Fibroblast of the conjunctiva (primary cell): ENCODE measurements around the gene LCLAT1.

Source experiments
- DNase-seq: peaks from one replicate; pipeline ENCODE4 v3.0.0-alpha.2; 2010; ENCODE audit warnings: low read depth

The LCLAT1 gene

GRCh38 chr2:30447149-30448045, at the start of gene LCLAT1:
LCLAT1 (plus strand) TSS chr2:30447246; CDS start chr2:30525591, 78,345 bp downstream.
- peak; percentile 51 for DNase-seq

- DNase-seq = no peak
Measured at GRCh38 chr2:30398084-30398873, 48.8 kb upstream of the LCLAT1 start.

GRCh38 chr2:30400151-30400954, 46.7 kb upstream of the LCLAT1 start:
- no peak for DNase-seq

- no peak for DNase-seq
Measured at GRCh38 chr2:30402441-30403182, 44.4 kb upstream of the LCLAT1 start.

GRCh38 chr2:30403592-30404312, 43.3 kb upstream of the LCLAT1 start:
- DNase-seq = no peak

GRCh38 chr2:30404319-30405259, 42.5 kb upstream of the LCLAT1 start:
- DNase-seq = no peak

- DNase-seq = no peak
Measured at GRCh38 chr2:30405260-30405605, 41.8 kb upstream of the LCLAT1 start.

GRCh38 chr2:30406853-30407252, 40.2 kb upstream of the LCLAT1 start:
- no peak for DNase-seq

GRCh38 chr2:30408961-30409387, 38.1 kb upstream of the LCLAT1 start:
- DNase-seq = no peak

- no peak for DNase-seq
Measured at GRCh38 chr2:30410217-30410616, 36.8 kb upstream of the LCLAT1 start.

GRCh38 chr2:30412047-30412683, 34.9 kb upstream of the LCLAT1 start:
- DNase-seq = no peak

GRCh38 chr2:30412684-30413570, 34.1 kb upstream of the LCLAT1 start:
- no peak for DNase-seq

- DNase-seq = no peak
Measured at GRCh38 chr2:30414961-30415360, 32.1 kb upstream of the LCLAT1 start.

GRCh38 chr2:30417253-30417652, 29.8 kb upstream of the LCLAT1 start:
- no peak for DNase-seq

- DNase-seq = no peak
Measured at GRCh38 chr2:30421026-30421603, 25.9 kb upstream of the LCLAT1 start.

- DNase-seq = peak; percentile 91
Measured at GRCh38 chr2:30421604-30422443, 25.2 kb upstream of the LCLAT1 start.
